A549 treated with AZD2906 at 1 μM for 4 hours (cell line): Measurements from ENCODE around the gene TCAIM. TPM values are rescaled to one million over a fixed set of nuclear protein-coding genes. Genes with fewer than 3 reads are reported as not detected.

Experiments
- total RNA-seq: library from RNA; stranded (reverse); fragments of 200-300 nt; extraction: Qiagen RNA extraction; gene quantifications from 5 replicates; pipeline ENCODE4 v1.2.3, GENCODE V29; 2022

TCAIM gene, protein sequence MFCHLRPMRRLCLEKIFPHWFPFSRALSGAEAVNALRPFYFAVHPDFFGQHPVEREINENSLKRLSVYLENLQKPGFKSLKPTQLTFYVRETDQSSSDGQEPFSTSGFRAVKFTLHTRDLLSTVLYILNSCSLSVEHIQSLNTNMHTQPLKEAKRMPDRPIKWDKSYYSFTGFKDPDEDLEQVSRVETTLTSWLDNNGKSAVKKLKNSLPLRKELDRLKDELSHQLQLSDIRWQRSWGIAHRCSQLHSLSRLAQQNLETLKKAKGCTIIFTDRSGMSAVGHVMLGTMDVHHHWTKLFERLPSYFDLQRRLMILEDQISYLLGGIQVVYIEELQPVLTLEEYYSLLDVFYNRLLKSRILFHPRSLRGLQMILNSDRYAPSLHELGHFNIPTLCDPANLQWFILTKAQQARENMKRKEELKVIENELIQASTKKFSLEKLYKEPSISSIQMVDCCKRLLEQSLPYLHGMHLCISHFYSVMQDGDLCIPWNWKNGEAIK
- 7.0 to 8.3 TPM (median 7.5 TPM) in 5 replicates for total RNA-seq

DNA sequence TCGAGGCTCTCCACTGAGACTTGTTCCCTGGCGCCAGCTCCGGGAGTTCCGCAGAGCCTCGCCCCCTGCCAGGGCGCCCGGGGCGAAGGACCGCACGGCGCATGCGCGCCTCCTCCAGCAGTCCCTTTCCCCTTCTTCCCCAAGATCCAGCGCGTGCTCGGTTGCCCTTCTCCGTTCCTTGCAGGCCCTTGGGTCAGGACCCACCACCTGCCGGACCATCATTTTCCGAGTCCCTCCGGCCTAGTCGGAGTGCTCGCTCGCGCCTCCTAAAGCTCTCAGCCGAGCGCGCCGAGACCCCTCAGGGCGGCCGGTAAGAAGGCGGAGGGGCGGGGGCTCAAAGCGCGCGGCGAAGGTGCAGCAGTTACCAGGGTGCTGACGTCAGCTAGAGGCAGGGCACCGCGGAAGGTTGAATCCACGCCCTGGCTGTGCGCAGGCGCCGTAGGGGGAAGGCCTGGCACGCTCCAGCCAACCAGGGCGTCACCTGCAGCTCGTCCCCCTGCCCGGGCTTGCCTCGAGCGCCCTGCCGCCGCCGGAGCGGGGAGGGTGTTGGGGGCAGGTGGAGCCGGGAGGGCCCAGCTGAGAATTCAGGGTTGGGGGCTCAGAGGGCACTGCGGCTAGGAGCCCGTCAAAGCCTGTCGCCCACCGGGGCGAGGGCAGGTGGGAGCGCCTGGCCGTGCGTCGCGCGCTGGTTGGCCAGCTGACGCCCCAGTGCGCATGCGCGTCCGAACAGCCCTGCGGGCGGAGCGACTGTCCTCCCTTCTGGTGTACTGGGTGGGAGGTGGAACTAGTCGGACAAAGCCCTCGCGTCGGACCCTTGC lies at the start of gene TCAIM:
Gene TCAIM, plus strand, starts transcription at position 757 of the 818 bp plus-strand sequence. CDS start 16,017 bp downstream, outside the sequence.

Other genes with a start within 250 kb of the TCAIM start
- gene TOPAZ1, start 96.9 kb upstream of the TCAIM start, total RNA-seq, result not detected in 5 replicates
- gene ZNF445, start 138.9 kb downstream of the TCAIM start, total RNA-seq, result 1.9 to 2.7 TPM (median 2.2 TPM) in 5 replicates
- not detected in 5 replicates for gene ZKSCAN7, start 216.4 kb downstream of the TCAIM start, total RNA-seq
- gene ZNF660, start 246.2 kb downstream of the TCAIM start, total RNA-seq, result not detected in 5 replicates